Measurements from ENCODE around the gene SCAF8. TPM values are rescaled to one million over a fixed set of nuclear protein-coding genes. Genes with fewer than 3 reads are reported as not detected.
"Not testable (repeated sequence)": the region's sequence is repeated elsewhere in the genome, so short reads cannot be mapped to it uniquely, and the experiment has no call there.

The SCAF8 gene
- polyA plus RNA-seq, 1 experiment: 13.1 TPM

DNA sequence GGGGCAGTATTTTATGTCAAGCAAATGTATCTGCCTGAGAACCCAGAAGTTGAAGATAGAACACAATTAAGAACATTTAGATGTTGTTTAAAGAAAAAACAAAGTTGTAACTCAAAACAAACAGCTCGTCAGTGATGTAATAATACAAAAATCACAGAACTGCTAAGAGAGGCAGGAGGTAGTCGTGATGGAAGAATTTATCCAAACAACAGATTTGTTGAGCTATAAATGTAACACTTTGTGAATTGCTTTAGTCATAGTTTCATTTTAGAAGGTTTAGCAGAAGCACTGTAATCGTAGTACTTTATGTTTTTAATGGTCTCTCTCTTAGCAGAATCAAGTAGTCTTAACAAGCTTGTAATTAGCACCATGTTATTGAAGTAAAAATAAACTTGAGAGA is 73.6 kb downstream of the SCAF8 start:
- TF ChIP-seq, protein P1, sequence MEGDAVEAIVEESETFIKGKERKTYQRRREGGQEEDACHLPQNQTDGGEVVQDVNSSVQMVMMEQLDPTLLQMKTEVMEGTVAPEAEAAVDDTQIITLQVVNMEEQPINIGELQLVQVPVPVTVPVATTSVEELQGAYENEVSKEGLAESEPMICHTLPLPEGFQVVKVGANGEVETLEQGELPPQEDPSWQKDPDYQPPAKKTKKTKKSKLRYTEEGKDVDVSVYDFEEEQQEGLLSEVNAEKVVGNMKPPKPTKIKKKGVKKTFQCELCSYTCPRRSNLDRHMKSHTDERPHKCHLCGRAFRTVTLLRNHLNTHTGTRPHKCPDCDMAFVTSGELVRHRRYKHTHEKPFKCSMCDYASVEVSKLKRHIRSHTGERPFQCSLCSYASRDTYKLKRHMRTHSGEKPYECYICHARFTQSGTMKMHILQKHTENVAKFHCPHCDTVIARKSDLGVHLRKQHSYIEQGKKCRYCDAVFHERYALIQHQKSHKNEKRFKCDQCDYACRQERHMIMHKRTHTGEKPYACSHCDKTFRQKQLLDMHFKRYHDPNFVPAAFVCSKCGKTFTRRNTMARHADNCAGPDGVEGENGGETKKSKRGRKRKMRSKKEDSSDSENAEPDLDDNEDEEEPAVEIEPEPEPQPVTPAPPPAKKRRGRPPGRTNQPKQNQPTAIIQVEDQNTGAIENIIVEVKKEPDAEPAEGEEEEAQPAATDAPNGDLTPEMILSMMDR (IDR thresholded peaks at IDR 0.05; ENCODE audit: insufficient read depth, low read depth, low read length): no peak
- CTCF ChIA-PET: interaction anchor here (1.2 to 9.3 kb wide), 2 partner anchors 131 to 652 kb away, joined by 3 to 104 read pairs; no protein-coding TSS in a partner anchor
- H3K27me3 ChIP-seq (ENCODE audit: control insufficient read depth, insufficient read depth, low read length): no peaks in the 10 kb centered on the region
- POLR2A ChIA-PET: no interaction called here
- no peak overlapping the region for H3K4me3 ChIP-seq (ENCODE audit: low read depth, low read length)
- H3K36me3 ChIP-seq (ENCODE audit: control insufficient read depth, insufficient read depth, low read length): peaks cover 9% of the 10 kb centered on the region
- no peak for DNase-seq (ENCODE audit: low read depth)

- H3K36me3 ChIP-seq (ENCODE audit: control insufficient read depth, insufficient read depth, low read length): peaks cover 15% of the 10 kb centered on the region
- POLR2A ChIA-PET; H3K27me3 ChIP-seq (ENCODE audit: control insufficient read depth, insufficient read depth, low read length); CTCF ChIA-PET; DNase-seq (ENCODE audit: low read depth); H3K4me3 ChIP-seq (ENCODE audit: low read depth, low read length): not testable (repeated sequence)
Observed at GRCh38 chr6:154811663-154812062, 78.4 kb downstream of the SCAF8 start.

DNA sequence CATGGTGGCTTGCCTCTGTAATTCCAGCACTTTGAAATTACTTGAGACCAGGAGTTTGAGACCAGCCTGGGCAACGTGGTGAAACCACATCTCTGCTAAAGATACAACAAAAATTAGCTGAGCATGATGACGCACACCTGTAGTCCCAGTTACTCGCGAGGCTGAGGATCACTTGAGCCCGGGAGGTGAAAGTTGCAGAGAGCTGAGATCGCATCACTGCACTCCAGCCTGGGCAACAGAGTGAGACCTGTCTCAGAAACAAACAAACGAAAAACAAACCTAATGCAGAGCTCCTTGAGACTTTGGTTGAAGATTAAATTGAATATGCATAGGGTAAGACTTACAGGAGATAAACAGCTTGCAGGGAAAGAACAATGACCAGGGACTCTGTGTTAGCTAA is 80.8 kb downstream of the SCAF8 start:
- H3K4me3 ChIP-seq (ENCODE audit: low read depth, low read length): no peak overlapping the region
- no peak for DNase-seq (ENCODE audit: low read depth)
- TF ChIP-seq, protein P1 (IDR thresholded peaks at IDR 0.05; ENCODE audit: insufficient read depth, low read depth, low read length): no peak
- peaks cover 11% of the 10 kb centered on the region for H3K36me3 ChIP-seq (ENCODE audit: control insufficient read depth, insufficient read depth, low read length)
- ChIA-PET CTCF (interaction anchor here (1.4 to 1.9 kb wide), 2 partner anchors 13 to 138 kb away, joined by 3 to 7 read pairs; no protein-coding TSS in a partner anchor), POLR2A (no interaction called here)
- H3K27me3 ChIP-seq (ENCODE audit: control insufficient read depth, insufficient read depth, low read length): no peaks in the 10 kb centered on the region

DNA sequence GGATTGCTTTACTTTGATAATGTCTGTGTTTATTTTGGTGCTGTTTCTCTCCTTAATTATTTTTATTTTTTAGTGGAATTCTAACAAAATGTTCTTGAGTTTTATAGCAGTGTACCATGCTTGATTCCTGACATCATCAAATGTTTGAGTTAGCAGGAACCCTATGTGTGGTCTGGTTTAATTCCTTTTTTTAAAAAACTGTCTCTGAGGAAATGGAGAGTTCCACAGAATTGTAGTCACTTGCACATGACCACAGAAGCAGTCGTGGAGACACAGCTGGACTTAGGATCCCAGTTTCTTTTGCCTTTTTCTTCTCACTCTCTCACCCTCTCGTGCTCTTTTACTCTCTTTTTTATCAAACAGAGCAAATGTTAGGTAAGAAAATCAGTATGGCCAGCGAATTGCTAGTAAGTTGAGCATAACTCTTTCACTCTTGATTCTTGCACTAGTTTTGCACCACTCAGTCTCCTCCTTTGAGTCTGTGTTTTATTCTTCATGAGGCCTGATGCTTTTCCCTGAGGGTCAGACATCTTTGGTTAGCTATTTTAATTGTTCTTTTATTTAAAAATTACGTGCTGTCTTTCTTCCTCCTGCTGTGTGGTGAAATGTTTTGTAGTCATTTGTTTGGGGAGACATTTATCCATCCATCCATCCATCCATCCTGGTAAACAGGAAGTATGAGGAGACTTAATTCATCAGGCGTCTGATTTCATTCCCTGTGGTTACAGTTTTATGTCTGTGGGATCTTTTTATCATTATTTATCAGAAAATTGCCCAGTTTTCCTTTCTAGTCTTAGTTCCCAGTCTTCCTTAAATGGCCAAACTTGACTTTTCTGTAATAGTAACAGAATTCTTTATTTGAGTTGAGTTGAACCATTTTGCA is 83.0 kb downstream of the SCAF8 start:
- Histone ChIP-seq H3K36me3 (ENCODE audit: control insufficient read depth, insufficient read depth, low read length) (peaks cover 13% of the 10 kb centered on the region), H3K4me3 (ENCODE audit: low read depth, low read length) (no peak overlapping the region), H3K27me3 (ENCODE audit: control insufficient read depth, insufficient read depth, low read length) (no peaks in the 10 kb centered on the region)
- peak; percentile 73 for DNase-seq (ENCODE audit: low read depth)
- ChIA-PET POLR2A (no interaction called here), CTCF (interaction anchor here (0.7 kb wide), 1 partner anchor 140 kb away, joined by 3 read pairs; no protein-coding TSS in a partner anchor)
- TF ChIP-seq, protein P1 (IDR thresholded peaks at IDR 0.05; ENCODE audit: insufficient read depth, low read depth, low read length): no peak

DNA sequence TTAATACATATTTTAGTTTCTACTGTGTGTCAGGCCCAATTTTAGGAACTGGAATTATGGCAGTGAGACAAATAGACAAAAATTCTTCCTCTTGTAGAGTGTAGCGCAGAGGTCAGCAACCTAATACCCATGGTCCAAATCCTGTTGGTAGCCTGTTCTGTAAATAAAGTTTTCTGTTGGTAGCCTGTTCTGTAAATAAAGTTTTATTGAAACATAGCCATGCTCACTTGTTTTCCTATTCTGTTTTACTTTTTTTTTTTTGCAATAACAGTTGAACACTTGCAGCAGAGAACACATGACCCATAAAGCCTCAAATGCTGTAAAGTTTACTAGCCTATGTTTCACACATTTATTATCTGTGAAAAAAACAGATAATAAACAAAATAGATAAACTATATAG is 87.9 kb downstream of the SCAF8 start:
- Histone ChIP-seq H3K4me3 (ENCODE audit: low read depth, low read length) (no peak overlapping the region), H3K36me3 (ENCODE audit: control insufficient read depth, insufficient read depth, low read length) (peaks cover 8% of the 10 kb centered on the region), H3K27me3 (ENCODE audit: control insufficient read depth, insufficient read depth, low read length) (no peaks in the 10 kb centered on the region)
- DNase-seq (ENCODE audit: low read depth): no peak
- TF ChIP-seq, protein P1 (IDR thresholded peaks at IDR 0.05; ENCODE audit: insufficient read depth, low read depth, low read length): no peak
- ChIA-PET CTCF (no interaction called here), POLR2A (no interaction called here)
